GM10266 (cell line): ENCODE results near the gene GRIK2.

Source experiments
- DNase-seq: peaks from one replicate; pipeline ENCODE4 v3.0.0; 2012; ENCODE audit errors: extremely low spot score
- CTCF ChIP-seq: IDR thresholded peaks from 2 replicates; pipeline ENCODE4 v1.5.1; 2012; ENCODE audit warnings: mild to moderate bottlenecking, low read depth; ENCODE audit not compliant: control insufficient read depth, insufficient read depth; ENCODE audit errors: missing control alignments

GRIK2 gene

GRCh38 chr6:101395345-101395744 lies 1.8 kb downstream of the GRIK2 start:
- no peak for TF ChIP-seq CTCF
- no peak for DNase-seq

GRCh38 chr6:101396548-101397173 lies 3.2 kb downstream of the GRIK2 start:
- no peak for TF ChIP-seq CTCF
- DNase-seq, result peak; percentile 69

- TF ChIP-seq CTCF, result no peak
- DNase-seq, result no peak
These were observed 3.7 kb downstream of the GRIK2 start for GRCh38 chr6:101397199-101397598.

- no peak for DNase-seq
These were observed 5.5 kb downstream of the GRIK2 start for GRCh38 chr6:101398716-101399615.

GRCh38 chr6:101399616-101400162 lies 6.2 kb downstream of the GRIK2 start:
- no peak for TF ChIP-seq CTCF
- DNase-seq, result no peak

More at GRCh38 chr6:101398716-101399615, 5.5 kb downstream of the GRIK2 start:
- no peak for TF ChIP-seq CTCF

GRCh38 chr6:101400326-101401135 lies 7.0 kb downstream of the GRIK2 start:
- no peak for TF ChIP-seq CTCF
- no peak for DNase-seq
